Measurements from ENCODE around the gene SDHB.

SDHB gene

GRCh38 chr1:16999863-17000262, 54.0 kb downstream of the SDHB start:
- H3K4me1 ChIP-seq (ENCODE audit: control insufficient read depth, insufficient read depth, low read length): no peaks in the 10 kb centered on the region
- H3K36me3 ChIP-seq (ENCODE audit: control insufficient read depth, insufficient read depth, low read length): peaks cover 59% of the 10 kb centered on the region
- no peaks in the 10 kb centered on the region for H3K9me3 ChIP-seq (ENCODE audit: control insufficient read depth, insufficient read depth, low read length)
- H3K27ac ChIP-seq (ENCODE audit: low read depth, low read length): no peak overlapping the region
- H3K27me3 ChIP-seq (ENCODE audit: control insufficient read depth, insufficient read depth, low read length): no peaks in the 10 kb centered on the region
- no peak overlapping the region for H3K4me3 ChIP-seq (ENCODE audit: low read depth, low read length)
- no peak overlapping the region for H3K9ac ChIP-seq (ENCODE audit: low read depth, low read length)

GRCh38 chr1:16998589-16998988, 55.2 kb downstream of the SDHB start:
- no peaks in the 10 kb centered on the region for H3K9me3 ChIP-seq (ENCODE audit: control insufficient read depth, insufficient read depth, low read length)
- H3K27ac ChIP-seq (ENCODE audit: low read depth, low read length): no peak overlapping the region
- H3K9ac ChIP-seq (ENCODE audit: low read depth, low read length): no peak overlapping the region
- no peak overlapping the region for H3K4me3 ChIP-seq (ENCODE audit: low read depth, low read length)
- peaks cover 48% of the 10 kb centered on the region for H3K36me3 ChIP-seq (ENCODE audit: control insufficient read depth, insufficient read depth, low read length)
- no peaks in the 10 kb centered on the region for H3K4me1 ChIP-seq (ENCODE audit: control insufficient read depth, insufficient read depth, low read length)
- no peaks in the 10 kb centered on the region for H3K27me3 ChIP-seq (ENCODE audit: control insufficient read depth, insufficient read depth, low read length)

- Histone ChIP-seq H3K36me3 (ENCODE audit: control insufficient read depth, insufficient read depth, low read length) (peaks cover 33% of the 10 kb centered on the region), H3K9ac (ENCODE audit: low read depth, low read length) (no peak overlapping the region), H3K4me1 (ENCODE audit: control insufficient read depth, insufficient read depth, low read length) (no peaks in the 10 kb centered on the region), H3K27me3 (ENCODE audit: control insufficient read depth, insufficient read depth, low read length) (no peaks in the 10 kb centered on the region), H3K4me3 (ENCODE audit: low read depth, low read length) (no peak overlapping the region), H3K27ac (ENCODE audit: low read depth, low read length) (no peak overlapping the region), H3K9me3 (ENCODE audit: control insufficient read depth, insufficient read depth, low read length) (no peaks in the 10 kb centered on the region)
Observed at GRCh38 chr1:16996845-16997244, 57.0 kb downstream of the SDHB start.

- Histone ChIP-seq H3K36me3 (ENCODE audit: control insufficient read depth, insufficient read depth, low read length) (peaks cover 34% of the 10 kb centered on the region), H3K9ac (ENCODE audit: low read depth, low read length) (no peak overlapping the region), H3K27me3 (ENCODE audit: control insufficient read depth, insufficient read depth, low read length) (no peaks in the 10 kb centered on the region), H3K27ac (ENCODE audit: low read depth, low read length) (no peak overlapping the region), H3K4me3 (ENCODE audit: low read depth, low read length) (no peak overlapping the region), H3K4me1 (ENCODE audit: control insufficient read depth, insufficient read depth, low read length) (no peaks in the 10 kb centered on the region), H3K9me3 (ENCODE audit: control insufficient read depth, insufficient read depth, low read length) (no peaks in the 10 kb centered on the region)
Observed at GRCh38 chr1:16993521-16994038, 60.3 kb downstream of the SDHB start.

- Histone ChIP-seq H3K27ac (ENCODE audit: low read depth, low read length) (no peak overlapping the region), H3K27me3 (ENCODE audit: control insufficient read depth, insufficient read depth, low read length) (no peaks in the 10 kb centered on the region), H3K4me3 (ENCODE audit: low read depth, low read length) (no peak overlapping the region), H3K9me3 (ENCODE audit: control insufficient read depth, insufficient read depth, low read length) (no peaks in the 10 kb centered on the region), H3K9ac (ENCODE audit: low read depth, low read length) (no peak overlapping the region), H3K4me1 (ENCODE audit: control insufficient read depth, insufficient read depth, low read length) (no peaks in the 10 kb centered on the region), H3K36me3 (ENCODE audit: control insufficient read depth, insufficient read depth, low read length) (peaks cover 36% of the 10 kb centered on the region)
Observed at GRCh38 chr1:16992675-16993074, 61.2 kb downstream of the SDHB start.

GRCh38 chr1:16992102-16992501, 61.7 kb downstream of the SDHB start:
- Histone ChIP-seq H3K36me3 (ENCODE audit: control insufficient read depth, insufficient read depth, low read length) (peaks cover 32% of the 10 kb centered on the region), H3K4me1 (ENCODE audit: control insufficient read depth, insufficient read depth, low read length) (no peaks in the 10 kb centered on the region), H3K27ac (ENCODE audit: low read depth, low read length) (no peak overlapping the region), H3K4me3 (ENCODE audit: low read depth, low read length) (no peak overlapping the region), H3K27me3 (ENCODE audit: control insufficient read depth, insufficient read depth, low read length) (no peaks in the 10 kb centered on the region), H3K9me3 (ENCODE audit: control insufficient read depth, insufficient read depth, low read length) (no peaks in the 10 kb centered on the region), H3K9ac (ENCODE audit: low read depth, low read length) (no peak overlapping the region)

- Histone ChIP-seq H3K4me1 (ENCODE audit: control insufficient read depth, insufficient read depth, low read length) (no peaks in the 10 kb centered on the region), H3K36me3 (ENCODE audit: control insufficient read depth, insufficient read depth, low read length) (peaks cover 27% of the 10 kb centered on the region), H3K9me3 (ENCODE audit: control insufficient read depth, insufficient read depth, low read length) (no peaks in the 10 kb centered on the region), H3K27me3 (ENCODE audit: control insufficient read depth, insufficient read depth, low read length) (no peaks in the 10 kb centered on the region), H3K27ac (ENCODE audit: low read depth, low read length) (no peak overlapping the region), H3K9ac (ENCODE audit: low read depth, low read length) (no peak overlapping the region), H3K4me3 (ENCODE audit: low read depth, low read length) (no peak overlapping the region)
Observed at GRCh38 chr1:16991571-16991970, 62.3 kb downstream of the SDHB start.

GRCh38 chr1:16989676-16990391, 64.0 kb downstream of the SDHB start:
- Histone ChIP-seq H3K36me3 (ENCODE audit: control insufficient read depth, insufficient read depth, low read length) (peaks cover 25% of the 10 kb centered on the region), H3K4me3 (ENCODE audit: low read depth, low read length) (no peak overlapping the region), H3K9me3 (ENCODE audit: control insufficient read depth, insufficient read depth, low read length) (no peaks in the 10 kb centered on the region), H3K27me3 (ENCODE audit: control insufficient read depth, insufficient read depth, low read length) (no peaks in the 10 kb centered on the region), H3K9ac (ENCODE audit: low read depth, low read length) (no peak overlapping the region), H3K4me1 (ENCODE audit: control insufficient read depth, insufficient read depth, low read length) (no peaks in the 10 kb centered on the region), H3K27ac (ENCODE audit: low read depth, low read length) (no peak overlapping the region)

- H3K9me3 ChIP-seq (ENCODE audit: control insufficient read depth, insufficient read depth, low read length): no peaks in the 10 kb centered on the region
- H3K9ac ChIP-seq (ENCODE audit: low read depth, low read length): no peak overlapping the region
- no peaks in the 10 kb centered on the region for H3K27me3 ChIP-seq (ENCODE audit: control insufficient read depth, insufficient read depth, low read length)
- H3K27ac ChIP-seq (ENCODE audit: low read depth, low read length): no peak overlapping the region
- peaks cover 24% of the 10 kb centered on the region for H3K36me3 ChIP-seq (ENCODE audit: control insufficient read depth, insufficient read depth, low read length)
- H3K4me1 ChIP-seq (ENCODE audit: control insufficient read depth, insufficient read depth, low read length): no peaks in the 10 kb centered on the region
- H3K4me3 ChIP-seq (ENCODE audit: low read depth, low read length): no peak overlapping the region
Observed at GRCh38 chr1:16988210-16988609, 65.6 kb downstream of the SDHB start.

GRCh38 chr1:16986962-16987361, 66.9 kb downstream of the SDHB start:
- Histone ChIP-seq H3K9me3 (ENCODE audit: control insufficient read depth, insufficient read depth, low read length) (no peaks in the 10 kb centered on the region), H3K27me3 (ENCODE audit: control insufficient read depth, insufficient read depth, low read length) (no peaks in the 10 kb centered on the region), H3K9ac (ENCODE audit: low read depth, low read length) (no peak overlapping the region), H3K27ac (ENCODE audit: low read depth, low read length) (no peak overlapping the region), H3K4me3 (ENCODE audit: low read depth, low read length) (no peak overlapping the region), H3K36me3 (ENCODE audit: control insufficient read depth, insufficient read depth, low read length) (peaks cover 24% of the 10 kb centered on the region), H3K4me1 (ENCODE audit: control insufficient read depth, insufficient read depth, low read length) (no peaks in the 10 kb centered on the region)

- no peaks in the 10 kb centered on the region for H3K27me3 ChIP-seq (ENCODE audit: control insufficient read depth, insufficient read depth, low read length)
- no peak overlapping the region for H3K4me3 ChIP-seq (ENCODE audit: low read depth, low read length)
- no peak overlapping the region for H3K27ac ChIP-seq (ENCODE audit: low read depth, low read length)
- H3K9me3 ChIP-seq (ENCODE audit: control insufficient read depth, insufficient read depth, low read length): no peaks in the 10 kb centered on the region
- H3K9ac ChIP-seq (ENCODE audit: low read depth, low read length): no peak overlapping the region
- peaks cover 24% of the 10 kb centered on the region for H3K36me3 ChIP-seq (ENCODE audit: control insufficient read depth, insufficient read depth, low read length)
- no peaks in the 10 kb centered on the region for H3K4me1 ChIP-seq (ENCODE audit: control insufficient read depth, insufficient read depth, low read length)
Observed at GRCh38 chr1:16986560-16986959, 67.3 kb downstream of the SDHB start.
